CD4-positive, alpha-beta T cell treated with Interleukin-12 subunit alpha and Interleukin-12 subunit beta, for 1 hour (primary cell): Measurements from ENCODE around the gene DHX16.

ENCODE experiments used
- DNase-seq: peaks from one replicate; pipeline ENCODE4 v3.0.0-alpha.2; 2020

DHX16 gene

DNA sequence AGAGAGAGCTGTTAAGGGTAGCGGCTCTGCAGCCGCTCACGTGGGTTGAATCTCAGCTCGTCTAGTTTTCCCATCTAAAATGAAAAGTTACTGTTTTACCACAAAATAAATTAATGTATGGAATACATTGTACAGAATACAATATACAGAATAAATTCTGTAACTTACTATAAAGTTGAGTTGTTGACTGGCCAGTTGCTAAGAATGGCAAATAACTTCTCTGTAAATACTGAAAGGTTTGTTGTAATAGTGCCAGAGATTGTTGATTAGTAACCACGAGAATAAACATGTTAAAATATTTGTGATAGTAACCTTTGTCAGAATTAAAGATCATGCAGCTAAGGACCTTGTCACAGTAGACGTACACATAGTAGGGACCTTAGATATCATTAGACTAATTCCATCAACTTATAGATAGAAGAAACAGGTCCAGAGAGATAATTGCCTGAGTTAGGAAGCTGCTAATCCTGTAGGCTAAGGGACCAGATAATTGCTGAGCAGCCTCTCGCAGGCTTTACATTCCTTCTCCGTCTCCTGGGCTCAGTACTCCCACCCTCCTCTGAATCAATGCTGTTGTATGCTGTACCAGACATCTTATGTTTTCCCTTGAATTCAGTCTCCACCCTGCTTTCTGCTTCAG is 18.5 kb upstream of the DHX16 start:
- DNase-seq = no peak

DNA sequence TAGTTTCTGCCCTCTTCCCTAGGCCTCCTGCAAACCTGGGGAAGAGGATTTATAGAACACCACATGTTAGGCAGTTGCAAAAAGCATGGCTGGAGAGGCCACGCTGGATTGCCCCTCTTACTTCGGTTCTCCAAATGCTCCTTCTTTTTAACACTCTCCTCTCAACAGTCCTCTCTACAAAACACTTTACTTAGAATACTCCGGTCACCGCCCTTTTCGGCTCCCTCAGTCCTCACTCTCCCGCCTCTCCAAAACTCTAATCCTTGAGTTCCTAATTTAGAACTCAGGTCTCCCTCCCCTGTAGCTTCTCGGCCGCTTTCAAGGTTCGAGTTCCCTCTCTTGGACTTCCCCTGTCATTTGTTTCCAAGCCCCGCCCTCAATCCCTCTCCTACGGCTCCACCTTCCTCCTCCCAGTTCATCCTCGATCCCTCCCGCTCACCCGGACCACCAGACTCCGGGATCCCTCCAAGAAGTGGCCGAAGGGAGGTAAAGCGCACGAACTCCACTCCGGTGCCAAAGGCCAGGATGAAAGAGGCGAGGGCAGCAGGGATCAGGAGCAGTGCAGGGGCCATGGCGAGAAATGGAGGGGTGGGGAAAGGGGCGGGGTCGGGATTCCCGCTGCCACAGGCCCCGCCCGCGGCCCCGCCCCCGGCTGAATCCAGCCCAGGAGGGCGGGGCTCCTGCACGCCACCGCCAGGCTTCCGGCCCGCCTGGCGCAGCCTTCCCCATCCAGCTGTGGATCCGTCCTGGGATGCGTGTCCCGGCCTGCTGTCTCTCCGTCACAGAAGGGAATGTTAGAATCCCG is 17.8 kb upstream of the DHX16 start, which contains the start of gene NRM:
TSS of gene NRM (minus strand) at position 582 of the 805 bp plus-strand sequence. CDS start at position 572, 10 bp downstream.
- peak; percentile 74 for DNase-seq

DNA sequence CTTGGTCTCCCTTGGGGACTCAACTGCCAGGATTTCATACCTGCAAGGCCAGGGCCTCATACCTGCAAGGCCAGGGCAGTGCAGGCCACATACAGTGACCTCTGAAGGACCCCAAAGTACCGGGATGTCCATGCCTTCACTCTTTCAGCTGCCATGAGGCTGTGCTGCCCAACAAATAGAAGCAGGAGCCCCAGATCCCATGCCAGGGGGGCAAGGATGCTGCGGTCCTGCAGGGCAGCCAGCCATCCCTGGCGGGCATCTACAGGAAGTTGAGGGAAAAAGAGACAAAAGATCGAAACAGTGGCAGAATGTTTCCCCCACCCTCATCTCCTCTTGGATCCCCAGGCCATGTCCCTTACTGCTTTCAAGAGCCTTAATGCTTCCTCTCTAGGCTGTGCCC is 17.2 kb upstream of the DHX16 start:
- DNase-seq = no peak

DNA sequence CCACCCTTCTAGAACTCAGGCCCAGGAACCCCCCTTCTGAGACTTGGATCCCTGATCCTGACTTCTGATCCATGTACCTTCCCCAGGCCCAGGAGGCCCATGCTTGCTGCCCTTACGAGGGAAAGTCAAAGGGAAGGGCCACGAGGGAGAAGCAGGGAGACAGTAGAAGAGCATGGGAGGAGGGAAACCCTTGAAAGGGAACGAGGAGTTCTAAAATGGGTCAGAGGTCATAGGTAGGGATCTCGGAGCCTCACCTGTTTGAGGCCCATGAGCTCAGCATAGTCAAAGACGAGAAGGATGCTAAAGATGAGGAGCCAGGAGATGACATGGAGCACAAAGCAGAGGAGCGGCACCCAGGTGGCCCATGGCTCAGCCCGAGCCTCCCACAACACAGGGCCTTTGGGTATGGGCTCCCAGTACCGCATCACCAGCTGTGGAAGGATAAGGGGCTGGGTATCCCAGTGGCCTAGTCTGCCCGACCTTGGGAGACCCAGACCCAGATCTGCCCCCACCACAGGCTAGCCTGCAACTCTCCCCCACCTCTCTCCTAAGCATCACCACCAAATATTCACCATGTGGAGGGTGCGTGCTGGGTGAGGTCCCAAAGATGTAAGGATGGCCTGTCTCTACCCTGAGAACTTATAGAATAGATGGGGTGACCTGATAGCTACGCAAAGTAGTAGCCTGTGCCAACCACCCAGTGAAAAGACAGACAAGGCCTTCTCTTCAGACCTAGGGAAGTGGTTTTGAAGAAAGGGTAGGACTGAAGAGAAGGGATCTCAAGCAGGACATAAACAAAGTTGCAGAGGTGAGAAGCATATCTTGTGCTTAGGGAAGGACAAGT is 16.4 kb upstream of the DHX16 start:
- no peak for DNase-seq

DNA sequence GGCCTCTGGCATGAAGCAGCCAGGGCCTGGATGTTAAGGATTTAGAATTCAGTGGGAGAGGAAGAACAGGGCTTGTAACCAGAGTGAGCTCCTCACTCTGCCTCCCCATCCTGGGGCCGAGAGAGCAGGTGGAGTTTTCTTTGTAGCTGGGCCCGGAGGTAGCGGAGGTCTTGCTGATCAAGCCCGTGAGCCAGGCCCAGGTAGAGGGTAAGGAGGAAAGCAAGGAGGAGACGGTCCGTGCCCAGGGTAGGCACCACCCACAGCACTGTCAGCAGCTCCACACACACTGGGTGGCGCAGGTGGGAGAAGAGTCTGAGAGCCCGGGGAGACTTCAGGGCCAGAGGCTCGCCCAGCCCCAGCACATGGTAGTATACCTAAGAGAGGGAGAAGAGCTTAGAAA is 15.8 kb upstream of the DHX16 start:
- no peak for DNase-seq

DNA sequence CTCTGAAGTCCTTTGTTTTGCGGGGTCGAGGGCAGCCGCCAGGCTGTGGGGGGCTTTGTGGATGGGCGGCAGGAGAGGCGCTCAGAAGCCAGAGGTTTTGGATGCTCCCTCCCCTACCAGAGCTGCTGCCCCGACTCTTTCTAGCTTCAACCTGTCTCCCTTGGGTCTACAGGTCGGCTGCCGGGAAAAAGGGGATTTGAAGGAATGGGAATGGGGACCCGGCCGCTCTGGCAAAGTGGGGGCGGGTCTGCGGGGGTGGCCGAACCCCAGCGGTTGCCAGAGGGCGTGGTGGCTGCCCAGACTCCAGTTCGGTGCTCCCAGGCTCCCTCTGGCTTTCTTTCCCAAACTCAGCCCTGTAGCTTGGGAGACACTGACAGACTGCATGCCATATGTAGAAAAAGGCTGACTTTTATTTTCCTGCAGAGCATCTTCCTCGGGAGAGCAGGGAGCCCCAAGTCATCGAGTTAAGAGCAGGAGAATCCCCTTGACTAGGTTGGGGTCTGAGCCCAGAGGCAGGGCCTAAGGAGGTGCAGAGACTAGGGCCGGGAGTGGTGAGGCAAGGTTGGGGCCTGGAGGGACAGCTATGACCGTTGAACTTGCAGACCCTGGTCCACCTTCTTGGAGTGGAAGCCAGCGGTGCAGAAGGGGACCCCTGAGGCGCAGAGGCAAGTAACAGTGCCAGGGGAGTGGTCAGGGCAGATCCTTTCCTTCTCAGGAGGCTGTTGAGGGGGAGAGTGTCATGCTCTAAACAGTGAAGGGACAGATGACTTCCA is 15.0 kb upstream of the DHX16 start:
- DNase-seq = no peak

DNA sequence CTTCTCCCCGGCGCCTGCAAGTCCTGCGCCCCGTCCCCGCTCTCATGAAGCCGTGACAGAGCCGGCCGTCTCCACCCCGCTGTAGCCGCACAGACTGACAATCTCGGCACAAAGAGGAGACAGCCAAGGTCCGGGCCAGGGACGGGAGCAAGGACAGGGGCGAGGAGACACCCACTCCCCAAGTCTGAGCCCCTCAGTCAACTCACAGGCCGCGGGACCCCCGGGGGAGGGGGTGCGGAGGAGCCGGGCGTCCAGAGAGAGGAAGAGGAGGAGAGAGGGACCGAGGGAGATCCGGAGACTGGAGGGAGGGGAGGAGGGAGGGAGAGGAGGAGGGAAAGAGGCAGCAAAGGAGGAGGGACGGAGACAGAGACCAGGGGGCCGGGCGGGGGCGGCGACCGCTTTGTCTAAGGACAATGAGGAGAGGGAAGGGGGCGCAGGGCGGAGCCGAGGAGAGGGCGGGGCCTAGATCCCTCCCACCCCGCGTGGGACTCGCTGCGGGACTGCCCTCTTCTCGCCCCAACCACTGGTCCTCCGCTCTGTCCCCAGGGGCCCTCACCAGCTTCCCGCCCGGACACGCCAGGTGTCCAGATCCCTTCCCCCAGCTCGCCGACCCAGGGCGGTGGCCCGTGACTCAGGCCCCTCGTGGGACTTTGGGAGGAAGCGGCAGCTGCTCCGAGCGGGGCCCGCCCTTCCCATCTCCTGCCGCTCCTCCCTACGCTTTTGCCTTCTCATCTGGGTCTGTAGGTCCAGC is 14.3 kb upstream of the DHX16 start:
- peak; percentile 81 for DNase-seq

DNA sequence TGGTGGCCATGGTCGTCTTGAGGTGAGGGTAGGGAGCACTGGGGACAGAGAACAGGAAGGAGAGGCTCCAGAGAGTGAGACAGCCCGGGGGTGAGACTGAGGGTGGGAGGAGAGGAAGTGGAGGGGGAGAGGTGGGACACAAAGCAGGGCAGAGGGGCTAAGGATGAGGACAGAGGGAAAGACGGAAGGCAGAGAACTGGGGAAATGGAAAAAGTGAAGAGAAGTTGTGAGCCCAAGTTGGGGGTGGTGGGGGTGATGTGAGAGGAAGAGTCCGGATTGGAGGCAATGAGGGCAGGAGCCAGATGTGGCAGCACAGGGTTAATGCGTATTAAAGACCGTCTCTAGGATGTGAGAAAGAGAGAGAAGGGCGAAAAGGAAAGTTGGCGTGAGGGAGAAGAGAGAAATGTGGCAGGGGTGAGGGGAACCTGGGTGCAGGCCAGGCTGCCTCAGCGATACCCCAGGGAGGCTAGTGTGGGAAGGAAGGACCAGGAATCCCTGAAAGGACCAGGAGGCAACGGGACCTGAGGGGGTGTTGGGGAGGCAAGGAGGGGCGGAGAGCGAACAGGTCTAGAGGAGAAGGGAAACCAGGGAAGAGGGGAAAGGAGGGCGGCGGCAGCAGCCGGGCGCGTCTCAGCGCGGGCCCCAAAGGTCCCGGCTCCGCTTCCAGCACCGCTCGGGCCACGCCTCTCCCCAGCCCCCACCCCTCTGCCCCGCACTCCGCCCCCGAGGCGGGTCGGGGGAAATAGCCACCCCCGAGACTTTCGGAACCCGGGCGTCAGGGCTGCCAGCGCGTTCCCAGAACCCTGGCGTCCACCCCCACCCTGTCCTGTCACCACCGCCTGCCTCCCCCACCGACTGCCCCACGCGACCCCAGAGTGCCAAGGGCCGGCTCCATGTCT is 13.5 kb upstream of the DHX16 start, which contains the start of gene PPP1R18:
TSS of gene PPP1R18 (minus strand) at position 637 of the 899 bp plus-strand sequence. CDS start at position 10, 627 bp downstream.
- DNase-seq = peak; percentile 83

DNA sequence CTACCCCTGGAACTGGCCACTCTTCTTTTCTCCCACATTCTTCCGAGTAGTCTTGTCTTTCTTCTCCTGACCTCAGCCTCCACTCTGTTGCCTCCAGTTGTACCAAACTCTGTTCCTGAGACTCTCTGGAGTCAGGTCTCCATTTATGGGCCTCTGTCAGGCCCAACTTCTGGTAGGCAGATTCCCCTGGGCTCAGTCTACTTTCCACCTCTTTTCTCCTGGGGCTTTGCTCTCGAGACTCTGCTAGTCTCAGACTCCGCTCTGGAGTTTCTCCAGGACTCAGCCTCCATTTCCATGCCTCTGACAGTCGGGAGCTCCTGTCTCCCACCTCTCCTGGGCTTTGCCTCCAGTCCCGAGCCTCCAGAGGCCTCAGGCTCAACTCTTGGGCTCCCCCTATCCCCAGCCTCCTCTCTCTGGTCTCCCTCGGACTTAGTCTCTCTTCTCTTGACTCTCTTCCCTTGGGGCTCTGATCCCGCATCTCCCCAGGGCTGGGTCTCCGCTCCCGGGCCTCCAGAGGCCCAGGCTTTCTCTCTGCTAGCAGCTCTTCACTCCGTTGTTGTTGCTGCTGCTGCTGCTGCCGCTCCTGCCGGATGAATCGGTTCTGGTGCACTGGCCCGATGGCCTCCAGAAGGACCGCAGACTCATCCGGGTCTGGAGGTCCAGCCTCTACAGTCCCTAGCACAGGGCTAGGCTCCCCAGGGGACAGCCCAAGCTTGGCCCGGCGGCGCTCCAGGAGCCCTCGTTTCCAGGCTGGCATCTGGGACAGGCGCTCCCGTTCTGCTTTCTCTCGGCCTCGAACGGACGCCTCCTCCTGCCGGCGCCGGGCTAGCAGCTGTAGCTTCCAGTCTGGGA is 12.6 kb upstream of the DHX16 start:
- no peak for DNase-seq

DNA sequence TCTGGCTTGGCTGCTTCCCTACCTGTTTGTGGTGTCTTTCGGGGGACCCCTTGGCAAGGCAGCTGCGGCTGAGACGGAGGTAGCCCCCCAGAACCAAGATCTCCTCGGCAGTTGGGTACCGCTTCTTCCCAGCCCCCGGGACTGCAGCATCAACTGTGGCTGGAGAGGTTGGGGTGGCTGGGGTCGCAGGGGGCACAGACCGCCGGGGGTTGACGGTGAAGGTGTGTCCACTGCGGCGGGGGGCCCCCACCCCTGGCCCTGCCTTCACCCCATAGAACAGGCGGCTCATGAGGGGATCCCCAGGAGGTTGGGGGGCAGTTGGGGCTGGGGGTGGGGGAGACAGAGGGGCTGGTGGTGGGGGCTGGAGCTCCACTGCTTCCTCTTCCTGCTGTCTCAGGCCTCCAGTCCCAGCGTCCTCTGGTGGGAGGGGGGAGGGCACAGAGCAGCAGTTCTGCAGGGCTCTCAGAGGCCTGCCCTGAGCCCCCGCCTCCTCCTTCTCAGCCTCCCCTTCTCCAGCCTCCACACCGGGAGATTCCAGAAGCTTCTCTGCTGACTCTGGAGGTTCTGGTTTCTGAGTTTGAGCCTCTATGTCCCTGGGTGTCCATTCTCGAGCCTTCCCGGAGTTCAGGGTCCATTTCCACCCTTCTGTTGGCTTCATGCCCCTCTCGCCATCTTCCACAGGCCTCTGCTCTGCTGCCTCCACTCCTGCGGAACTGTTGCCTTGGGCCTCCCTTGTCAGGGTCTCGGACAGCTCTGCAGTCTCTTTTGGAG is 11.8 kb upstream of the DHX16 start:
- DNase-seq = peak; percentile 56

DNA sequence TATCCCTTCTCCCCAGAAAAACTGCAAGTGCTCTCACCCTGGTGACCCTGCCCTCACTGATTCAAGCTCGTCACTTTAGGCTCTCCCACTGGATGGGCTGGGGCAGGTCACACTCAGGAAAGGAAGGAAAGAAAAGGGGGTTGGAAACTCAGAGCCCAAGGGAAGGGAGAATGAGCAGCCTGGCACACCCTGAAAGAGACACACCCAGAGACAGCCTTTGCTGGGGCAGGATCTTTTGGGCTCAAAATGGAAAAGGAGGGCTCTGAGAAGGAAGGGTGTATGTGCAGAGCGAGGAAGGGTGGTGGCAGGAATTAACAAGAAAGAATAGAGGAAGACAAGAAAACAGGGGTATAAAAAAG is 11.2 kb upstream of the DHX16 start:
- DNase-seq = no peak

DNA sequence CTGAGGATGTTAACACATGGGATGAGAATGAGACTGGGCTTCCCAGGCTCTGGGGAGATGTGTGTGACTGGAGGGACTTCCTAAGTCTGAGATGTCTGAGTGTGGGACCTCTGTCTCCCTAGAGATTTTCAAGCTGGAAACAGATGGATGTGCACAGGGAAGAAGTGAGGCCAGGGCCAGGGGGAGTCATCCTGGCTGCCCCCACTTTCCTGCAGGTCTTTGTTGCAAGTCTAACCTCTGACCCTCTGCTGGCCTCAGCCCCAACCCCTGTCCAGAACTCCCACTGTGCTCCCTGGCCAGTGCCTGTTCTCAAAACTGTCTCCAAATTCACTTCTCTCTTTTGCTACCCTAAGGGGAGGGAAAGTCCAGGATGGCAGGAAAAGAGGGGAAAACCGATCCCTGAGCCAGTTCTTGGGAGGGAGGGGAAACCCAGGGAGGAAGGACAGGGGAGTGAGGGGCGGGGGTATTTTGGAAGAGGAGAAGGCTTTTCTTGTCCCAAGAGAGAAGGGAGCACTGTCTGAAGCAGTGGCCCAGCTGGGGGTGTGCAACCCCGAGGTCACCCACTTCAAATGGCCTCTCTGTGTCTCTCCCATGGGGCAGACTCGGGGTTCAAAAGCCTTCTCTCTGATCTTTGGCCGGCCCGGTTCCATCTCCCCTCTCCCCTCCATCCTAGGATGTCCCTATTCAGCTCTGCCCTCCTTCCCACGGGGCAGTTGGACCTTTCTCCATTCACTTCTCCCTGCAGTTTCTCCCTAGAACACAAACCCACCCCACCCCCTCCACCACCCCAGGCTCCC is 10.6 kb upstream of the DHX16 start:
- DNase-seq = no peak

DNA sequence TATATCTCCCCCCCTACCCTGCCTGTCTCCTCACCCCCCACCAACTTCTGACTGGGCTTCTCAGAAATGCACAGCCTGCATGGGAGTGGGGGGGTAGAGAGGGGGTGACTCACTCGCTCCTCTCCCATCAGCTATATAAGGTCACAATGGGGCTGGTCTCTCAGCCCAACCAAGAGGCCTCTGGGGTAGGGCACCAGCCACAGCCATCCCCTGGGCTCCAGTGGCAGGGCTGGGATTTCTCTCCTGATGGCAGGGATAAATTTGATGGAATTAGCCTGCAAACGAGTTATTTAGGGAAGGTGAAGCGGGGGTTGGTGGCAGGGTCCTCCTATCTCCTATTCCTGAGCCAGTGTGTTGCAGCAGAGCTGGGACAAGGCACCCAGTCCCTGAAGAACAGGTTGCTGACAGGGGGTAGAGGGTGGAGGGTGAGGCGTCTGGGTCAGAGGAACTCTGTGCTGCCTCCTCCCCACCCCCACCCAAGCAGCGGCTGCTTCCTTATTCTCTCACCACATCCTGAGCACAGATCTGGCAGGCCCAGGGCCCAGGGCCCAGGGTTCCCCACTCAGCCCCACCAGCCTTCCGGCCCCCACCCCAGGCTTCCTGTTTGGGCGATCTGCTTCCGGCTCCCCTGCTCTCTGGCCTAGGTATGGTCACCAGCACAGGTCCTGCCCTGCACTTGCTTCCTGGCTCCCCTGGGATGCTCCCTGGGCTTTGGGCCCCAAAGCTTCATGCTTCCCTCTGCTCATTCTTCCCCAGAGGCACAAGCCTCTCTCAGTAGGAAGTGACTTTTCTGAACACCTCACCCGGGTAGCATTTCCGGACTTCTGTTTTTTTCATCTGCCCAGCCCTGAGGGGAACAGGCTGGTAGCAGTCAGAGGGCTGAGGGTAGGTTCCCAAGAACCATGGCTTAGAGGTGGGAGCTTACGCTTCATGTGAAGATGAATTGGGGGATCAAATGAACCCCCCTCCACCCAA is 9.6 kb upstream of the DHX16 start:
- peak; percentile 89 for DNase-seq

DNA sequence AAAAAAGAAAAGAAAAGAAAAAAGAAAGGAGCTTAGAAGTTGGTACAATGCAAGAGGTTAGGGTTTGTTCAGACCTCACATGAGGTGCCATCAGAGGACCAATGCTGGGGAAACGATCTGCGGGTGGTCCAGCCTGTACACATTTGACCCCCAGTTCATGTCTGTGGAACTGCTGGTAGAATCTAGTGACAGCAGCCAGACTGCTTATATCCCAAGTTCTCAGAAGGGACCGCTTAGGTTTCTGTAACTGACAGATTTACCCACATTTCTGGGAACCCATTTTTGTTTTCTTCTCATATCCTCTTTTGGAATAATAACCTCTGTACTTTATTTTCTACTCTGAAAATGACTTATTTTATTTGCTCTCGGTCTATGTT is 8.9 kb upstream of the DHX16 start:
- no peak for DNase-seq

DNA sequence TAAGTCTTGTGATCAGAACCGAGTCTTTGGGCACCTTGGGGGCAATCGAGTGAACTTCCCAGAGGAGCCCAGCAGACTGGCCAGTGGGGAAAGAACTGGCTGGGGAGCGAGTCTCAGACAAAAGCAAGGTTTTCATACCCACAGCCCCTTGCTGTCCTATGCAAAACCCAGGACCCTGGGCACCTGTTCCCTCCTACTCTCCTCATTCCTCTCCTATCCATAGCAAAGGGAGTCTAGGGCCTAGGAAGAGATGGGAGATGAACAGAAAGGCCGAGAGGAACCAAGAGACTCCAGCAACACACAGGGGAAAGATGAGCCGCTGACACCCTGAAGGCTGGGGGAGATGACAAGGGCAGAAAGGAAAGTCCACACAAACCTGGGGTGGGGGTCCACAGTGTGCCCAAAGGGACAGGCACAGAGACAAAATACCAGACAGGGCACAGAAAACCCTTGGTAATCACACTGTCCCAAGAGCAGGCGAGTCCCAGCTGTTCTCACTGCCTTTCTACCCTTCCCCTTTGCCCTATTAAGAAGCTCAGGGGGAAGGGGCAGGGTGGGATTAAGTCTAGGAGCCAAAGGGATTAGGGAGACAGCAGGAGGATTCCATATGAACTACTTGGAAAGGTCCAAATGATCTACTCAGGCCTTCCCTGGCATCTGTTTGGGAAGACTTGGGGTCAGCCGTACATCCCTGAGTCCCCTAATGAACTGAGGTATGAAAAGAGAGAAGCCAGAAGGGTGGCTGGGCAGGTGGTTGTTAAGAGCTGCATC is 7.1 kb upstream of the DHX16 start:
- DNase-seq = no peak
